ENCODE measurements around the gene CACNB1.
A peak's percentile ranks its signal among the peaks of the same experiment; 100 is the strongest.

Gene CACNB1

DNA sequence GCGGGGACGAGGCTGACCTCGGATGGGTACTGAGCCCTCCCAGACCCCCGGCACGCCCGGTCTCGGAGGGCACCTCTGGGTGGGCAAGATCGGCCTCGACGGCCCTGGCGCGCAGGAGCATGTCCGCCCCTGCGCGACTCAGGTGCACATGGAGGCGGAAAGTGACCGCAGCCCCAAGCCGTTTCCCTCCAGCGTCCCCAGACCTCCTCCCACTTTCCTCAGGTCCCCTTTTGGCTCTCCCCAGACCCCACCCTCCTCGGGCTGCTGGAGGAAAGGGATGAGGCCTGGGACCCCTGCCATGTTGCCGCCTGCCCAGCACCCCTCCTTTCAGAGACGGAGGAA is 12.6 kb upstream of the CACNB1 start:
- DNase-seq (ENCODE audit: low read depth in 1 of 2, low spot score in 1 of 2), result no peak
- Histone ChIP-seq H3K27ac (replicated peaks) (no peak overlapping the region), H3K4me3 (replicated peaks; ENCODE audit: insufficient read depth, low read length) (peak overlapping the region; percentile 39), H3K27me3 (ENCODE audit: insufficient read depth, poor library complexity, severe bottlenecking) (peaks cover 2% of the 10 kb centered on the region)
- TF ChIP-seq GABPA (IDR thresholded peaks at IDR 0.05; ENCODE audit: low read depth), result no peak
- no peak for TF ChIP-seq POLR2AphosphoS5 (IDR thresholded peaks at IDR 0.05; ENCODE audit: low read depth)
- TF ChIP-seq, protein P1, sequence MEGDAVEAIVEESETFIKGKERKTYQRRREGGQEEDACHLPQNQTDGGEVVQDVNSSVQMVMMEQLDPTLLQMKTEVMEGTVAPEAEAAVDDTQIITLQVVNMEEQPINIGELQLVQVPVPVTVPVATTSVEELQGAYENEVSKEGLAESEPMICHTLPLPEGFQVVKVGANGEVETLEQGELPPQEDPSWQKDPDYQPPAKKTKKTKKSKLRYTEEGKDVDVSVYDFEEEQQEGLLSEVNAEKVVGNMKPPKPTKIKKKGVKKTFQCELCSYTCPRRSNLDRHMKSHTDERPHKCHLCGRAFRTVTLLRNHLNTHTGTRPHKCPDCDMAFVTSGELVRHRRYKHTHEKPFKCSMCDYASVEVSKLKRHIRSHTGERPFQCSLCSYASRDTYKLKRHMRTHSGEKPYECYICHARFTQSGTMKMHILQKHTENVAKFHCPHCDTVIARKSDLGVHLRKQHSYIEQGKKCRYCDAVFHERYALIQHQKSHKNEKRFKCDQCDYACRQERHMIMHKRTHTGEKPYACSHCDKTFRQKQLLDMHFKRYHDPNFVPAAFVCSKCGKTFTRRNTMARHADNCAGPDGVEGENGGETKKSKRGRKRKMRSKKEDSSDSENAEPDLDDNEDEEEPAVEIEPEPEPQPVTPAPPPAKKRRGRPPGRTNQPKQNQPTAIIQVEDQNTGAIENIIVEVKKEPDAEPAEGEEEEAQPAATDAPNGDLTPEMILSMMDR (IDR thresholded peaks at IDR 0.05; ENCODE audit: insufficient read depth, low read length), result no peak
- TF ChIP-seq, protein P2, sequence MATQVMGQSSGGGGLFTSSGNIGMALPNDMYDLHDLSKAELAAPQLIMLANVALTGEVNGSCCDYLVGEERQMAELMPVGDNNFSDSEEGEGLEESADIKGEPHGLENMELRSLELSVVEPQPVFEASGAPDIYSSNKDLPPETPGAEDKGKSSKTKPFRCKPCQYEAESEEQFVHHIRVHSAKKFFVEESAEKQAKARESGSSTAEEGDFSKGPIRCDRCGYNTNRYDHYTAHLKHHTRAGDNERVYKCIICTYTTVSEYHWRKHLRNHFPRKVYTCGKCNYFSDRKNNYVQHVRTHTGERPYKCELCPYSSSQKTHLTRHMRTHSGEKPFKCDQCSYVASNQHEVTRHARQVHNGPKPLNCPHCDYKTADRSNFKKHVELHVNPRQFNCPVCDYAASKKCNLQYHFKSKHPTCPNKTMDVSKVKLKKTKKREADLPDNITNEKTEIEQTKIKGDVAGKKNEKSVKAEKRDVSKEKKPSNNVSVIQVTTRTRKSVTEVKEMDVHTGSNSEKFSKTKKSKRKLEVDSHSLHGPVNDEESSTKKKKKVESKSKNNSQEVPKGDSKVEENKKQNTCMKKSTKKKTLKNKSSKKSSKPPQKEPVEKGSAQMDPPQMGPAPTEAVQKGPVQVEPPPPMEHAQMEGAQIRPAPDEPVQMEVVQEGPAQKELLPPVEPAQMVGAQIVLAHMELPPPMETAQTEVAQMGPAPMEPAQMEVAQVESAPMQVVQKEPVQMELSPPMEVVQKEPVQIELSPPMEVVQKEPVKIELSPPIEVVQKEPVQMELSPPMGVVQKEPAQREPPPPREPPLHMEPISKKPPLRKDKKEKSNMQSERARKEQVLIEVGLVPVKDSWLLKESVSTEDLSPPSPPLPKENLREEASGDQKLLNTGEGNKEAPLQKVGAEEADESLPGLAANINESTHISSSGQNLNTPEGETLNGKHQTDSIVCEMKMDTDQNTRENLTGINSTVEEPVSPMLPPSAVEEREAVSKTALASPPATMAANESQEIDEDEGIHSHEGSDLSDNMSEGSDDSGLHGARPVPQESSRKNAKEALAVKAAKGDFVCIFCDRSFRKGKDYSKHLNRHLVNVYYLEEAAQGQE (IDR thresholded peaks at IDR 0.05; ENCODE audit: insufficient replicate concordance, low read depth), result no peak
- TF ChIP-seq SPI1 (IDR thresholded peaks at IDR 0.05; ENCODE audit: borderline replicate concordance, low read depth), result no peak

DNA sequence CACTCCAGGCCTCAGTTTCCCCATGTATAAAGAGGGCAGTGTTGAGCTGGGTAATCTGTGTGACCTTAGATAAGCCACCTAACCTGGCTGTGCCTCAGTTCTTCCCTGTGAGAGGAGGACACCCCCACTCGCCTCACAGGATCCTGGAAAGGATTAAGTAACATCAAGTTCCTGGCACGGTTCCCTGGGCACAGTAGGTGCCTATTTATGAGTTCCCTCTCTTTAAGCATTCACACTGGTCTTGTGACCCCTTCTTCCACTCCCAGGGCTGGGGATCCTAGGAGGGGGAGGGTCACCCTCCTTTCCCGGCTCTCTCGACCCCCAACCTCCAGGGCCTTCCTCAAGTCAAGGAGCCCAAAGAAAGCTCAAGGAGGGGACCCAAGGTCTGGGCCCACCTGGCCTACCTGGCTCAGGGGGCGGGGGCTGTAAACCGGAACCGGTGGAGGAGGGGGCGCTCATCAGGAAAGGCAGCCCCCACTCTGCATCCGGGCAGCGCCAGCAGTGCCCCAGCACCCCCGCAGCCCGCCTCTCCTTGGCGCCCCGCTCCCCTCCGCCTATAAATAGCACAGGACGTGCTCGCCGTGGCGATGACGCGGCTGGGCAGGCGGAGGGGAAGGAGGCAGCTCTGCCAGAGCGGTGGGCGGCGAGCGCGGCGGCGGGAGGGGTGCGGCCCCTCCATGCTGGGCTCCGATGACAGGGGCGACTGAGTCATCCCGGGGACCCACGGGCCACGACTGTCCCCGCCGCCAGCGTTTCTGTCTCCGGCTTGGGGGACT is 12.0 kb upstream of the CACNB1 start:
- no peaks in the 10 kb centered on the region for H3K27me3 ChIP-seq (ENCODE audit: insufficient read depth, poor library complexity, severe bottlenecking)
- peak; percentile 37 to 84 for DNase-seq (ENCODE audit: low read depth in 1 of 2, low spot score in 1 of 2)
- peak overlapping the region; percentile 39 for H3K4me3 ChIP-seq (replicated peaks; ENCODE audit: insufficient read depth, low read length)
- H3K27ac ChIP-seq (replicated peaks), result no peak overlapping the region
- TF ChIP-seq GABPA (IDR thresholded peaks at IDR 0.05; ENCODE audit: low read depth) (no peak), POLR2AphosphoS5 (IDR thresholded peaks at IDR 0.05; ENCODE audit: low read depth) (no peak)
- TF ChIP-seq, protein P1 (IDR thresholded peaks at IDR 0.05; ENCODE audit: insufficient read depth, low read length), result no peak

DNA sequence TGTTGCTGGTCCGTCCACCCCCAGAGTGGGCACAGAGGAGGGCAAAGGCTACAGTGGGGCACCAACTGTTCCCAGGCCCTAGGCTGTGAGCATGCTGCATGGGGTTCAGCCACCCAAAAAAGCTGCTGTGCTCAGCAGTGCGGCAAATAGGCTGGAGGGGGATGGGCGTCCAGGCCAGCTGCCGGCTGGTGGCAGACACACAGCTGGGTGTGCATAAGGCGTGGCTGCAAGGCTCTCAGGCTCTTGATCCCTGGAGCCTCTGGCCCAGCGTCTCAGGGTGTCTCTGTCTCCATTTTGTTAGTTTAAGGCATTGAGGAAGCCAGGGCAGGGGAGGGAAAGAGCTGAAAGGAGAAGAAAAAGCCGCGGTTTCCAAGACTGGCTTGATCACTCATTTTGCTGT is 11.4 kb upstream of the CACNB1 start:
- TF ChIP-seq POLR2AphosphoS5 (IDR thresholded peaks at IDR 0.05; ENCODE audit: low read depth) (peak; percentile 36; the same call in 1 of the 2 replicates), GABPA (IDR thresholded peaks at IDR 0.05; ENCODE audit: low read depth) (no peak), SPI1 (IDR thresholded peaks at IDR 0.05; ENCODE audit: borderline replicate concordance, low read depth) (no peak)
- TF ChIP-seq, protein P1 (IDR thresholded peaks at IDR 0.05; ENCODE audit: insufficient read depth, low read length), result no peak
- TF ChIP-seq, protein P2 (IDR thresholded peaks at IDR 0.05; ENCODE audit: insufficient replicate concordance, low read depth), result no peak
- DNase-seq (ENCODE audit: low read depth in 1 of 2, low spot score in 1 of 2), result peak; percentile 67 to 74
- no peaks in the 10 kb centered on the region for H3K27me3 ChIP-seq (ENCODE audit: insufficient read depth, poor library complexity, severe bottlenecking)
- H3K4me3 ChIP-seq (replicated peaks; ENCODE audit: insufficient read depth, low read length), result no peak overlapping the region
- no peak overlapping the region for H3K27ac ChIP-seq (replicated peaks)

DNA sequence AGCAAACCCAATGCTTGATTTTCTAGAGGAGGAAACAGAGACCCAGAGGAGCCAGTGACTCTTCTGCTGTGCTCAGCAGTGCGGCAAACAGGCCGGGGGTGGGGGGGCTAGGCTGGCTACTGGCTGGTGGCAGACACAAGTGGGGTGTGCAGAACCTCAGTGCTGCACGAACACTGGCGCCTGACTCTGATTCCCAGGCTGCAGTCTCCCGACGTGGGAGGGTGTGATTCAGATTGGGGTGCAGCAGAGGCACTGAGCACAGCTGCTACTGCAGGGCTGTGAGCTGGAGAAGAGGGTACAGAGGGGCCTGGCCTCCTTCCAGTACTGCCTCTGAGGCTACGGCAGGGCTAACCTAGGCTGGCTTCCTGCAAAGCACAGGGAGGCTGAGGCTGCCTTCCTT is 10.7 kb upstream of the CACNB1 start:
- no peak overlapping the region for H3K4me3 ChIP-seq (replicated peaks; ENCODE audit: insufficient read depth, low read length)
- no peaks in the 10 kb centered on the region for H3K27me3 ChIP-seq (ENCODE audit: insufficient read depth, poor library complexity, severe bottlenecking)
- no peak overlapping the region for H3K27ac ChIP-seq (replicated peaks)
- TF ChIP-seq, protein P2 (IDR thresholded peaks at IDR 0.05; ENCODE audit: insufficient replicate concordance, low read depth), result no peak
- TF ChIP-seq, protein P1 (IDR thresholded peaks at IDR 0.05; ENCODE audit: insufficient read depth, low read length), result no peak
- TF ChIP-seq POLR2AphosphoS5 (IDR thresholded peaks at IDR 0.05; ENCODE audit: low read depth) (no peak), SPI1 (IDR thresholded peaks at IDR 0.05; ENCODE audit: borderline replicate concordance, low read depth) (no peak), GABPA (IDR thresholded peaks at IDR 0.05; ENCODE audit: low read depth) (no peak)
- DNase-seq (ENCODE audit: low read depth in 1 of 2, low spot score in 1 of 2), result no peak

All from HL-60 (cell line).